ENCODE data around the gene ARHGEF2.

ARHGEF2 gene

GRCh38 chr1:155978325-155978972, at the start of gene ARHGEF2:
Gene ARHGEF2, minus strand, starts transcription at chr1:155978547. Its CDS starts 120 bp downstream, at chr1:155978427.
- H3K36me3 Mint-ChIP-seq (ENCODE audit: low read depth): peaks cover 43% of the 10 kb centered on the region
- peaks cover 77% of the 10 kb centered on the region for H3K4me1 Mint-ChIP-seq (ENCODE audit: low read depth)
- no peaks in the 10 kb centered on the region for H3K27me3 Mint-ChIP-seq
- H3K4me3 Mint-ChIP-seq: peak within 1 kb of the TSS; percentile 94
- H3K9me3 Mint-ChIP-seq: no peaks in the 10 kb centered on the region
- H3K27ac Mint-ChIP-seq: peak within 1 kb of the TSS; percentile 94

DNA sequence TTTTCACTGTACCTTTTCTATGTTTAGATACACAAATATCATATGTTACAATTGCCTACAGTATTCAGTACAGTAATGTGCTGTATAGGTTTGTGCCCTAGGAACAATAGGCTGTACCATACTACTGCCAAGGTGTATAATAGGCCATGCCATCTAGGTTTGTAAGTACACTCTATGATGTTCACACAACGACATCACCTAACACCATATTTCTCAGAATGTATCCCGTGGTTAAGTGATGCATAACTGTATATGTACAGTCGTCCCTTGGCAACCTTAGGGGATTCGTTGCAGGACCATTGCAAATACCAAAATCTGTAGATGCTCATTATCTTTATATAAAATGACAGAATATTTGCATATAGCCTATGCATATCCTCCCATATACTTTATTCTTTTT, 48.2 kb upstream of the ARHGEF2 start:
- peaks cover 5% of the 10 kb centered on the region for H3K27me3 Mint-ChIP-seq
- no peaks in the 10 kb centered on the region for H3K9me3 Mint-ChIP-seq
- H3K4me1 Mint-ChIP-seq (ENCODE audit: low read depth): no peaks in the 10 kb centered on the region
- no peak overlapping the region for H3K27ac Mint-ChIP-seq
- no peaks in the 10 kb centered on the region for H3K36me3 Mint-ChIP-seq (ENCODE audit: low read depth)
- no peak overlapping the region for H3K4me3 Mint-ChIP-seq

GRCh38 chr1:156025876-156026275, 47.5 kb upstream of the ARHGEF2 start:
- no peak overlapping the region for H3K4me3 Mint-ChIP-seq
- H3K27ac Mint-ChIP-seq: no peak overlapping the region
- H3K9me3 Mint-ChIP-seq: no peaks in the 10 kb centered on the region
- peaks cover 4% of the 10 kb centered on the region for H3K4me1 Mint-ChIP-seq (ENCODE audit: low read depth)
- H3K36me3 Mint-ChIP-seq (ENCODE audit: low read depth): no peaks in the 10 kb centered on the region
- H3K27me3 Mint-ChIP-seq: peaks cover 5% of the 10 kb centered on the region

- Mint-ChIP-seq H3K36me3 (ENCODE audit: low read depth) (peaks cover 1% of the 10 kb centered on the region), H3K4me3 (no peak overlapping the region), H3K27ac (no peak overlapping the region), H3K27me3 (peaks cover 5% of the 10 kb centered on the region), H3K9me3 (no peaks in the 10 kb centered on the region), H3K4me1 (ENCODE audit: low read depth) (peaks cover 12% of the 10 kb centered on the region)
Observed at GRCh38 chr1:156024801-156025200, 46.5 kb upstream of the ARHGEF2 start.

DNA sequence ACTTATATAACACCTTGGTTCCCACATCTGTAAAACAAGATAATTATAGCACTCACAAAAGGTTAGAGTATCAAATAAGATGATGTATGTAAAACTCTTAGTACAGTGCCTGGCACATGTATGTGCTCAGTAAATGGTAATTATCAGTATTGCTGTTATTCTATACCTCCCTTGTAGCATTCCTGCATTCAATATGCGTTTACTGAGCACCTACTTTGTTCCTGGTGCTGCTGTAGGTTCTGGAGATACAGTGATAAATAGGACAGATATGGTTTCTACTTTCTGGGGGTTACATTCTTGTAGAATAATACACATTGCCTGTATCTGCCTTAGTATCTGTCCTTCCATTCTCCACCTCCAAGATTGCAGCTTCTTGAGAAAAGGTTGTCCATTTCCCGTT, 43.6 kb upstream of the ARHGEF2 start:
- Mint-ChIP-seq H3K4me1 (ENCODE audit: low read depth) (peaks cover 29% of the 10 kb centered on the region), H3K9me3 (no peaks in the 10 kb centered on the region), H3K4me3 (peak overlapping the region; percentile 10), H3K27ac (no peak overlapping the region), H3K27me3 (peaks cover 5% of the 10 kb centered on the region), H3K36me3 (ENCODE audit: low read depth) (peaks cover 24% of the 10 kb centered on the region)

DNA sequence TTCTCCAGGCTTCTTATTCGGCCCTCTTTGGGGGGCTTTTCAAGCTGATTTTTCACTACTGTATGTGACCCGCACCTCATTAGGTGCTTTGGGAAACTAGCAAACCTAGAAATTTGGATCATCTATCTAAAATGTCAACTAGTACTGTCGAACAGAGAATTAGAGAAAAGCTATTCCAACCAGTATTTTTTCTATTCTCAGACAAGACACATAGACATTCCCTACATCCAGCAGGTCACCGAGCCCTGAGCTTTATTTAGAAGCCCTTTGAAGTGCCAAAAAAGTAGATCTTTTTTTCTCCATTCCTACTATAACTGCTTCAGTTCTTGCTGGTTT, 42.7 kb upstream of the ARHGEF2 start:
- Mint-ChIP-seq H3K9me3 (no peaks in the 10 kb centered on the region), H3K4me1 (ENCODE audit: low read depth) (peaks cover 29% of the 10 kb centered on the region), H3K36me3 (ENCODE audit: low read depth) (peaks cover 30% of the 10 kb centered on the region), H3K27ac (peak overlapping the region; percentile 91), H3K4me3 (peak overlapping the region; percentile 97), H3K27me3 (peaks cover 5% of the 10 kb centered on the region)

DNA sequence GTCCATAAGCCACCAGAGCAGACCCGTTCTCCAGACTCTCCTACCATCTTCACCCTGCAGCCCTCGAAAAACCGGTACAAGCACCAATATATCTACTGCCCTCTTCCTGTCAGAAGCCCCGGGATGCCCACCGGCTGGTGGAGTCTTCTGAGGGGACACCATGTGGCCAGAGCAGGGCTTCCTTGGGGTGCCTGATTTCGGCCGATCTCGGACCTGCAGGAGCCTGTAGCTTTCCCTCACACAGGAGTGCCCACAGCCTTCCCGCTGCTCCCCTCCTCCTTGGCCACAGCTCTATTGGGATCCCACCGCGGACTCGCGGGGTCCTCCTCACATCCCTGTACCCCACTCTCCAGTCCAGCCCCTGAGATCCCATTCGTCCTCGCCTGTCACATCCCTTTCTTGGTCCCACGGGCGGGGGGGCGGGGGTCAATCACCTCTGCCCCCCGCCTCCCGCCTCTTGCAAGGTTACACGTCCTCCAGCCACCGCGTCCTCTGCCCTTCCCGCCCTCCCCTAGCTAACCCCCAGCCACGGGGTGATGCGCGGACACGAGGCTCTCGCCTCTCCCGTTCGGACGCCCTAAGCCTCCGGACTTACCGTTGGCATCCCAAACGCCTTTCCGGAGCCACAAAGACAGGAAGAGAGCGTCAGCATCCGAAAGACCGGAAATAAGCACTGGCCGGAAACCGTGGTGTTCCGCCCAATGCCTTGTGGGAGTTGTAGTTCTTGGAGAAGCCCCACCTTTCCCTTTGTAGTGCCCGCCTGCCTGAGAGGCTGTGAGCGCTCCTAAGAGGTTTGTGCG, 42.1 kb upstream of the ARHGEF2 start, which contains the start of gene SSR2:
Gene SSR2 (minus strand): TSS at position 659 of the 800 bp plus-strand sequence. CDS start 784 bp downstream, outside the sequence.
- H3K4me3 Mint-ChIP-seq: peak within 1 kb of the TSS; percentile 97
- peak within 1 kb of the TSS; percentile 91 for H3K27ac Mint-ChIP-seq
- H3K36me3 Mint-ChIP-seq (ENCODE audit: low read depth): peaks cover 30% of the 10 kb centered on the region
- H3K27me3 Mint-ChIP-seq: peaks cover 5% of the 10 kb centered on the region
- H3K9me3 Mint-ChIP-seq: no peaks in the 10 kb centered on the region
- H3K4me1 Mint-ChIP-seq (ENCODE audit: low read depth): peaks cover 29% of the 10 kb centered on the region

- Mint-ChIP-seq H3K9me3 (no peaks in the 10 kb centered on the region), H3K36me3 (ENCODE audit: low read depth) (peaks cover 32% of the 10 kb centered on the region), H3K4me1 (ENCODE audit: low read depth) (peaks cover 29% of the 10 kb centered on the region)
Observed at GRCh38 chr1:156019946-156020292, 41.6 kb upstream of the ARHGEF2 start.

GRCh38 chr1:156014829-156015228, 36.5 kb upstream of the ARHGEF2 start:
- Mint-ChIP-seq H3K27me3 (no peaks in the 10 kb centered on the region), H3K9me3 (no peaks in the 10 kb centered on the region), H3K4me3 (no peak overlapping the region), H3K4me1 (ENCODE audit: low read depth) (peaks cover 17% of the 10 kb centered on the region), H3K36me3 (ENCODE audit: low read depth) (peaks cover 76% of the 10 kb centered on the region), H3K27ac (peak overlapping the region; percentile 16)

More at GRCh38 chr1:156019946-156020292, 41.6 kb upstream of the ARHGEF2 start:
- Mint-ChIP-seq H3K27me3 (peaks cover under 1% of the 10 kb centered on the region), H3K4me3 (peak overlapping the region; percentile 97), H3K27ac (peak overlapping the region; percentile 85)

DNA sequence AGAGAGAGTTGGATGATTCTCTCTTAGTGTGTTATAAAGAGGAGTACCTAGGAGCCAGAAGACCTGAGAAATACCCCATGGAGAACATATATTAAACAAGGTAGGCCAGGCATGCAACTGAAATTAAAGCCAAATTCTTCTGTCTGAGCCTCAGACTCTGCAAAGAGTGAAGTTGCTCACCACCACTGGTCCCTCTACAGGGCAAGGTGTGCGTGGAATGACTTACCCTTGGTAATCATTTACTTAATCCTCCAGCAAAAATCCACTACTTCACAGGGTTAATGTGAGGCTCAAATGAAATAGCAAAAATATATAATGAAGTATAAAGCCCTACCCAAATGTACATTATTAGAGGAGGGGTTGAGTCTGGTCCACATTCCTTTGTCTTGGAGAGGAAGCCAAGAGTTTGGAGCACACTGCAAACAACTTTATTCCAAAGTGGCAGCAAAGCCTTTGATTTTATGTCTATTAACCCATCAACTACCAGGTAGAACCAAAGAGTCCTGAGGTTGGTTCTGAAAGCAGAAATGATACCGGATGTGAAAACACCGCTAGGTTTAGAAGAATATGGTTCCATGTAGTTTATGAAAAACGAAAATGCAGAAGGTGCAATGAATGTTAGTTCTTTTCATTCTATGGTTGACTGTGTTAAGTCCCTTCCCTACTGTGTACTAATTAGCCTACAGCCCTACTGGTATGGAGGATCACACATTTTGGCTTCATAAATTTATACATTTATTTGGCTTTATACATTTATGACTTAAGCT, 33.9 kb upstream of the ARHGEF2 start:
- Mint-ChIP-seq H3K36me3 (ENCODE audit: low read depth) (peaks cover 68% of the 10 kb centered on the region), H3K4me3 (no peak overlapping the region), H3K9me3 (no peaks in the 10 kb centered on the region), H3K4me1 (ENCODE audit: low read depth) (no peaks in the 10 kb centered on the region), H3K27ac (no peak overlapping the region), H3K27me3 (no peaks in the 10 kb centered on the region)

- peaks cover 61% of the 10 kb centered on the region for H3K36me3 Mint-ChIP-seq (ENCODE audit: low read depth)
- peaks cover 12% of the 10 kb centered on the region for H3K4me1 Mint-ChIP-seq (ENCODE audit: low read depth)
- H3K27me3 Mint-ChIP-seq: no peaks in the 10 kb centered on the region
- H3K27ac Mint-ChIP-seq: peak overlapping the region; percentile 31
- no peaks in the 10 kb centered on the region for H3K9me3 Mint-ChIP-seq
- H3K4me3 Mint-ChIP-seq: no peak overlapping the region
Observed at GRCh38 chr1:156009404-156009803, 31.1 kb upstream of the ARHGEF2 start.

- H3K27me3 Mint-ChIP-seq: no peaks in the 10 kb centered on the region
- H3K4me3 Mint-ChIP-seq: no peak overlapping the region
- peaks cover 12% of the 10 kb centered on the region for H3K4me1 Mint-ChIP-seq (ENCODE audit: low read depth)
- H3K27ac Mint-ChIP-seq: no peak overlapping the region
- peaks cover 36% of the 10 kb centered on the region for H3K36me3 Mint-ChIP-seq (ENCODE audit: low read depth)
- H3K9me3 Mint-ChIP-seq: no peaks in the 10 kb centered on the region
Observed at GRCh38 chr1:156006666-156007376, 28.5 kb upstream of the ARHGEF2 start.

GRCh38 chr1:156004843-156005584, 26.7 kb upstream of the ARHGEF2 start:
- Mint-ChIP-seq H3K9me3 (no peaks in the 10 kb centered on the region), H3K4me3 (no peak overlapping the region), H3K27ac (peak overlapping the region; percentile 38), H3K36me3 (ENCODE audit: low read depth) (peaks cover 20% of the 10 kb centered on the region), H3K4me1 (ENCODE audit: low read depth) (peaks cover 12% of the 10 kb centered on the region), H3K27me3 (no peaks in the 10 kb centered on the region)

DNA sequence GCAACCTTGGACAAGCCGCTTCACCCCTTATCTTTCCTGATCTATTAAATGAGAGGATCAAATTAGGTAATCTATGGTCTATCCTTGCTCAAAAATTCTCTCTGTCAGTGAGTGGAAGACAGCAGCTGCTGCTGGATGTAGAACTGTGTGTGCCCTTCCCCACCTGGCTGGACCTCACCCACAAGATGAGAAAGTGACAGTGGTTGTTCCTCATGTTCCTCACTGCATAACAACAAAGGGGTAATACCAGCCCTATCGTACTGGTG, 25.5 kb upstream of the ARHGEF2 start:
- peaks cover 12% of the 10 kb centered on the region for H3K4me1 Mint-ChIP-seq (ENCODE audit: low read depth)
- H3K27me3 Mint-ChIP-seq: no peaks in the 10 kb centered on the region
- peak overlapping the region; percentile 17 for H3K27ac Mint-ChIP-seq

More for the DNA sequence above, 25.5 kb upstream of the ARHGEF2 start:
- no peaks in the 10 kb centered on the region for H3K9me3 Mint-ChIP-seq
- H3K36me3 Mint-ChIP-seq (ENCODE audit: low read depth): peaks cover 14% of the 10 kb centered on the region
- no peak overlapping the region for H3K4me3 Mint-ChIP-seq

Measured in stimulated activated naive CD8-positive, alpha-beta T cell treated with anti-CD3 and anti-CD28 coated beads, Interleukin-15, Interleukin-2, amounts not matched to agents 100 ng/mL and 50 ng/mL, for 24 hours (primary cell).